ENCODE measurements around the gene SCUBE2.

GRCh38 chr11:9133956-9134355, 42.6 kb upstream of the SCUBE2 start:
- no peak for TF ChIP-seq CTCF (IDR thresholded peaks at IDR 0.05)
- no peak for TF ChIP-seq POLR2A (IDR thresholded peaks at IDR 0.05)
